Hematopoietic multipotent progenitor cell treated with erythropoietin and hydrocortisone succinate and interleukin-3 and kit ligand, for 6 days (in vitro differentiated cells): ENCODE data around the gene HMCES.

Experiments used
- DNase-seq: peaks from one replicate; pipeline ENCODE4 v3.0.0-alpha.2; 2015

HMCES gene

DNA sequence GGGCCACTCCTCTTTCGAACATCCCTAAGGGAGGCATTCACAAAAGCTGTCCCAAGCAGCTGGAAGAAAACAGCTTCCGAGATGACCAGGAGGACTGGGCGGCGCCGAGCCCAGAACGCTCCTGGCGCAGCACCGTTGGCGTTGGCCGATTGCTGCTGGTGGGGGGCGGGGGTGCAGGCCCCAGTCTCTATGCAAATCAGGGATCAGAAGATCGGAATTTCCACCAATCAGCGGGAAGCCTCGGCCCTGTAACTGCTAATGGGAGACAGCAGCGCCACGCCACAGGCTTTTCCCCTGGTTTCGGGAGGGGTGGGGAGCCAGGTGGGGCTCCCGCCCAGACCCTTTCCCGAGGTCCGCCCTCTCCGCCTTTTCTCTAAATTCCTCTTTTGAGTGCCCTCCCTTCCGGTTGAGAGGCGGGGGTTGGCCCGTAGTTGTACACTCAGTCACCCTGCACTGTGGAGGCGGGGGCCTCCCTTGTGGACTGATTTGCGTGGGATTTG is 27.0 kb downstream of the HMCES start:
- peak; percentile 94 for DNase-seq

DNA sequence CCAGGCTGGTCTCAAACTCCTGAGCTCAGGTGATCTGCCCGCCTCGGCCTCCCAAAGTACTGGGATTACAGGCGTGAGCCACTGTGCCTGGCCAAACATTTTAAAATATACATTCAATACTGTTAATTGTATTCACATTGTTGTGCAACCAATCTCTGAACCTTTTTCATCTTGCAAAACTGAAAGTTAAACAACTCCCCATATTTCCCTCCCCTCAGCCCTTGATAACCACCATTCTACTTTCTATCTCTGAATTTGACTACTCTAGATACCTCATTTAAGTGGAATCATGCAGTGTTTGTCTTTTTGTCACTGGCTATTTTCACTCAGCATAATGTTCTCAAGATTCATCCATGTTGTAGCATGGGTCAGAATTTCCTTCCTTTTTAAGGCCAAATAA is 30.0 kb downstream of the HMCES start:
- no peak for DNase-seq

DNA sequence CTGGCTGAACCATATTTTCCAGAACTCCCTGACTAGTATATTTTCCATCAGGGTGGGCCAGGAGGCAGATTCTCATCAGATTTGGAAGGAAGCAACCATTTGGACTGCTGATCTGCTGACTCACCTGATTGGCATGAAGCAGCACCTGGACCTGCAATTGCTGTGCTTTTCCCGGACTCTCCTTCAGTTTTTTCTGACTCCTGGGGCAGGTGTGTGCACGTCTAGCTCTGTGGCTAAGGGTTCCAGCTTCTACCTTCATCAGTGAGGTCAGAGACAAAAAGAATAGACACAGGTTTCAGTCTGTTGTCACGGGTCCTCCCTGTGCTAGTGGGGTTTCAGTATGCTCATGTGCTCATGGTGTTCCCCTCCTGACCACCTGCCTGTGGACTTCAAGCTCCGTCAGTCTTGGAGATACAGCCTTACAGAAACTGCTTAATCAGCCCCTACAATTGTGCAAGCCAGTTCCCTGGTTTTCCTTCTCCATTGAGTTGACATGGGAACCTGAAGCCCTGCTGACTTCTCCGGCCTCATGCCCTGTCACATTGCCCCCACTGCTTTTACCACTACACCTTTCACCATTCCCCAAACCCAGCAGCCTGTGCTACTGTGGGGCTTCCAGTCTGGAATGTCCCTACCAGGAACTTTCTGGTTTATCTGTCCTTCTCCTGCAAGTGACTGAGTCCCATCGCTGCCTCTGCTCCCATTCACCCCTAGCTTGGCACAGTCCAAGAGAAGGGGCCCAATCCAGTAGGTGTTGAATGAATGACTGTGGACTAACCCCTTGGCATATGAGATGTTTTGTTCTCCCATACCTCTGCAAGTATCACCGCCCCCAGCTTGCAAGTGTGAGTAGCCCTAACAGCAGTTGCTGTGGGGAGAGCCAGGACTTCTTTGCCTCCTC is 31.7 kb downstream of the HMCES start:
- DNase-seq, result no peak

DNA sequence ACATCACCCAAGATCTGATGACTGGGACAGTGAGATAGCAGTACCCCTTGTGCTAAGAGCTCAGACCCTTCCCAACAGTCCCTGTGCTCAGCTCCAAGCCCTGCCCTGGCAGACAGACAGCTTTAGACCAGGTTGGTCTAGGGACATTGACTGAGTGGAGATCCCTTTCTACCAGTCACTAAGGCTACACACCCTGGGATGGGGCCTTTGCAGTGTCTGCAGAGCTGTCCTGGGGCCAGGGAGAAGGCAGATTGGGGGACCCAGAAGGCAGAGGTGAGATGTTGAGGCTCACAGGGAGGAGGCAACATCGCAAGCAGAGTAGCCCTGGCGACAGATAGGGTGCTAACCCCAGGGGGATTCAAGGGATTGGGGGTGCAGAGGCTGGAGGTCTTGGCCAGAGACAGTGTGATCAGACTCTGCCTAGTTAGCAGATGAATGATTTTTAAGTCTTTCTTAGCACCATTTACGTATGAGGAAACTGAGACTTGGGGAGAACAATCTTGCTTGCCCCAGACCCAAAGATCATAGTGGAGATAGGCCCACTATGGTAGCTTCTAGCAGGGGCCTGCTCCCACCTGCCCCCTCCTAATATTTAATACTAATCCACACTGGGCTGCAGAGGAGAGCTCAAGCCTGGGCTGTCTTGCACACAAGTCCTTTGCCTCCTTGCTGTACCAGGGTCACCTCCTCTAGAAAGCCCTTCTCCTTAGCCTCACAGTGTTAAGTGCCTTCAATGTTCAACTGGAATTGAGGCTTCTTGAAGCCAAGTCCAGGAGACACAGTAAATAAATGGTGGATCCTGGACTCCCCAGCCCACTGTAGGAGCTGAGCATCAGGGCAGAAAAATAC is 32.6 kb downstream of the HMCES start:
- no peak for DNase-seq

DNA sequence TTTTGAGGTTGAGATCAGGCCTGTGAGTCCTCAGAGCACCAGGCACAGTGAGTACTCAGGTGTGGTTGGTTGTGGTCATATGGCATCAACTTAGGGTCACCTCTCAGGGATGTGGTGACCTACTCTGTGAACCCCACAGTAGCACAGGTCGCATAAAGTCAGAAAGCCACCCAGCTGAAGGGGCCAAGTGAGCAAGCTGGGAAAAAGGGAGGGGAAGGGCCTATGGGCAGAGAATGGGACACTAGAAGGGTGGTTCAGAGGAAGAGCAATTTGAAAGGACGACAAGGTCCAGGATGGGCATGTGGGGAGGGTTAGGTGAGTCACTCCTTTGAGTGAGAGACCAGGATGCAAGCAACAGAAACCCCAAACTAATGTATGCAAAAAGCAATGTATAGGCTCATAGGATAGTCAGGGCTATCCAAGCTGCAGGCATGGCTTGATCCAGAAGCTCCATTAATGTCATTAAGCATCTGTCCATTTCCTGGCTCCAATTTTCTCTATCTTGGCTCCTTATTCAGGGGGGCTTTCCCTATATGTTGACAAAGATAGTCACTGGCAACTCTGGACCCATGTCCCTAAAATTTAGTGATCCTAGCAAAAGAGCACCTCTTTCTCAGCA is 33.5 kb downstream of the HMCES start:
- DNase-seq, result no peak

DNA sequence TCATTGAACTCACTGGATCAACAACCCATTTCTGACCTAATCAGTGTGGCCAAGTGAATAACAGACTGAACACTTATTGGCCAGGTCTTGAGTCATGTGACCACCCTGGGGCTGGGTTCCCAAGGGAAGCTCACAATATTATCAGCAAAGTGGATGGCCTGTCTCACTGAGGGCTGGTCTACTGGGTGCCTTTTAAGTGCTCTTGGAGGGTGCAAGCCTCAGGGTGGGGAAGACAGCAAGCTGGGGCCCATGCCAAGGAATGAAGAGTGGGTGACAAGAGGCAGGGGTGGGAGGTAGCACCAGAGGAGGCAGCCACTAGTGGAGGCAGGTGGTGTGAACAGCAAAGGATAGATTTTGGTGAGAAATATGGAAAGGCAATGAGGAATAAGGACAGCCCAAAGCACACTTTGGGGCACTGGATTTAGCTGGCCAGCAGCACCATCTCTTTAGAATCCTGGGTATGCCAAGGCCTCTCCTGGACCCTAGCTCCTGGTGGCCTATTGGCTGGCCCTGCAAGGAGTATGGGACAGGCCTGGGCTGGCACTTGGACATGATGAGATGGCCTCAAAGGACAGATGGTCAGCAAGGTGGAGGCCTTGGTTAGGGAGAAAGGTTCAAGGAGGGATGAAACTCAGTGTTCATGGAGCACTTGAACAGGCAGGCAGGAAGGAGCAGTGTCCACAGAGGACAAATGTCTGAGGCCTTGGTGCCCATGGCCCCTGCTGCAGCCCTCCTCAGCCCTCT is 34.2 kb downstream of the HMCES start:
- DNase-seq, result peak; percentile 39

DNA sequence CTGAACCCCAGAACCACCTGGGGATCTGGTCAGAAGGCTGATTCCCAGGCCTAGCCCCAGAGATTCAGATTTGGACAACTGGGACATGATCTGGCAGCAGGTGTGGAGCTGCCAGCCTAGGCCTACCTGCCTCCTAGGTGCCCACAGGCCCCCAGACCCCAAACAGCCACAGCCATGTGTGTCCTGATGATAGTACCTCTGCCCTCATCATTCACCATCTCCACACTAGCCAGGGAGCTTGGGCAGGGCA is 34.7 kb downstream of the HMCES start:
- no peak for DNase-seq

DNA sequence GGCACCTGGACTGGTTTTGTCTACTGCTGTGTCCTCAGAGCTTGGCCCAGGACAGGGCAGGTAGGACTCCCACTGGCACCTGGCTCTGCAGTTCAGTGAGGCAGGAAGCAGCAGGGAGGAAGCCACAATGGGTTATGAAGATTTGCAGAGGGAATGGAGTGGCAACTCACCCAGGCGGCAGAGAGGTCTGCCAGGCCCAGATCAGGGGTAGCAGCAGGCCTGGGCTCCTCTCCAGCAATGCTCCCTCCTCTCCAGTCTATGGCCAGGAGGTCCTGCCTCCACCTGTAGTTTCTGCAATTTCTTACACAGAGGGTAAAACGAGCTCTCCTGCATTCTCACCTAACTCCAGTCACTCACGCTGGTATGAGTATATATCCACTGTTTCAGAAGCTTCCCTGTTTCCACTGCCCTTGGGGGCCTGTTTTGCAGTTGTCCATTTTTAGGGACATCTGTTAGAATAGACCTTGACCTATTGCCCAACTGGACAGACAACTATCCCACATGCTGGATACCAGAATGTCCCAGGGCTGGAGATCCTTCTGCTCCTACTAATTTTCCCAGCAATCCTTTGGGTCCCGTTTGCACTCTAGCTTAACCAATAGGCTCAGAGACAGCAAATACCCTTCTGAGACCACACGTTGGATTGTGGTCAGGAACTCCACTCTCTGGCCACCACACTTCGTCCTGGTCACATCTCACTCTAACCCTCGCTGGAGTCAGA is 35.2 kb downstream of the HMCES start:
- peak; percentile 33 for DNase-seq

DNA sequence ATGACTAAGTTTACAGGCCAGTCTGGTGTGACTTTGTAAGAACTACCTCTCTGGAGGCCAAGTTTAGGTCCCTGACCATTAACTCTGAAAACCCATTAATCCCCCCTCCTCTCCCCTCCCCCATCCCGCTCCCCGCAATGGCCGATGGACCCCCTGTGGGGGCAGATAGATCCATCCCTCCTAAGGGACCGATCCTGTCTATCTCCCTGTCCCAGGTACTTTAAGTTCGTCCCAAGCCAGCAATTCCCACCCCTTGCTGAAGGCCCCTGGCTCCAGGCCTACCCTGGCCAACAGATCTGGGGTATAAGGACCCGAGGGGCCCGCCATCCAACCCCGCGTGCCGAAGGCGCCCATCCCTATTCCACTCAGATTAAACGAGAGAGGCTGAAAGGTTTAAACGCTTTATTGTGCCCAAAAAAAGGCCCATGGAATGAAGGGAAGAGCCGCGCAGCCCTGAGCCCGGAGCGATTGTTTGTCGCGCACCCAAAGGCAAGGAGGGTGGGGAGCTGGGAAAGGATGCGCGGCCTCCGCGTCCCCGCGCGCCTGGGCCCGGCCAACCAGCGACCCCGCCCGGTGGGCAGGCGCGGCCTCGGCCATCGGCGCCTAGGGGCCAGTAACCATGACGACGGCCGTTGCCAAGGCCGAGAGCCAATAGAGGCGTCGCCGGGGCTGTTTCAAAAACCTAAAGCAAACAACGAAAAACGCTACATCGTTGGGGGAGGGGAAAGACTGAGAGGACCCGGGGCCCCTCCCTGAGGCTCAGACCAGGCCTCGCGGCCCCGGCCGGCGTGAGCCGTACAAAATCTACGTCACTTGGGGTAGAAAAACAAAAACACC is 35.9 kb downstream of the HMCES start:
- peak; percentile 95 for DNase-seq

DNA sequence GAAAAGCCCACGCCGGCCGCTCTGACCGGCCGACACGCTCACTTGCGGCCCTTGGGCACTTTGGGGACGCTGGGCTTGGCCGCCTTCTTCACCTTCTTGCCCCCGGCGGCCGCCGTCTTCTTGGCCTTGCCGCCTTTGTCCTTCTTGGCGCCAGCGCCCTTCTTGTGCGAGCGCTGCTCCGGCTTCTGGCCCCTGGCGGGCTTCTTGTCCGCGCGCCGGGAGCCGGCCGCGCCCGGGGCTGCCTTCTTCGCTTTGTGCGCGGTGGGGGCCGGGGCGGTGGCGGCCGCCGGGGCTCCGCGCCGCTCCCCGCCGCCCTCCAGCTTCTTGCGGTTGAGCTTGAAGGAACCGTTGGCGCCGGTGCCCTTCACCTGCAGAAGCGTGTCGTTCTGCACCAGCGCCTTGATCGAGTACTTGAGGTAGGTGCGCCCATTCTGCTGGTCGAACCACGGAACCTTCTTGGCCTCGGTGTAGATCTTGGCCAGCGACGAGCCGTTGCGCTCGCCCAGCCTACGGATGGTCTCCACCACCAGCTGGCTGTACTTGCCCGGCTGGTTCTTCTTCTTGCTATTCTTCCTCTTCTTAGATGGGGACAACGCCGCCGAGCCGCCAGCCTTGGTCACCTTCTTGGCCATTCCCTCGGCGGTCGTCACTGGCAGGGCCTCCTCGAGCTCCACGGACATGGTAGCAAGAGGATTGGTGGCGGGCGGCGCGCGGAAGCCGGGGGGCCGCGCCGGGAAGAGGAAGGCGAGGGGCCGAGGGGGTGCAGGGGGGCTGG is 36.7 kb downstream of the HMCES start:
- DNase-seq, result peak; percentile 61

DNA sequence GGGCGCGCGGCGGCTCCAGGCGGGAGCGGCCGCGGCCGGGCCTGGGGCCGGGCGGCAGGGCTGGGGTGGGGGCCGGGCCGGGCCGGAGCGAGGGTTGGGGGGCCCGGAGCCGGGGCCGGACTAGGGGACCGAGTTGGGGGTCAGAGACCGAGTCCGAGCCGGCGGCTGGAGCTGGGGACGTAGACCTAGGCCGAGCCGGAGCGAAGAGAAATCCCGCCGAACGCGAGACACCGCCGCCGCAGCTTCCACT is 37.3 kb downstream of the HMCES start:
- DNase-seq, result no peak

DNA sequence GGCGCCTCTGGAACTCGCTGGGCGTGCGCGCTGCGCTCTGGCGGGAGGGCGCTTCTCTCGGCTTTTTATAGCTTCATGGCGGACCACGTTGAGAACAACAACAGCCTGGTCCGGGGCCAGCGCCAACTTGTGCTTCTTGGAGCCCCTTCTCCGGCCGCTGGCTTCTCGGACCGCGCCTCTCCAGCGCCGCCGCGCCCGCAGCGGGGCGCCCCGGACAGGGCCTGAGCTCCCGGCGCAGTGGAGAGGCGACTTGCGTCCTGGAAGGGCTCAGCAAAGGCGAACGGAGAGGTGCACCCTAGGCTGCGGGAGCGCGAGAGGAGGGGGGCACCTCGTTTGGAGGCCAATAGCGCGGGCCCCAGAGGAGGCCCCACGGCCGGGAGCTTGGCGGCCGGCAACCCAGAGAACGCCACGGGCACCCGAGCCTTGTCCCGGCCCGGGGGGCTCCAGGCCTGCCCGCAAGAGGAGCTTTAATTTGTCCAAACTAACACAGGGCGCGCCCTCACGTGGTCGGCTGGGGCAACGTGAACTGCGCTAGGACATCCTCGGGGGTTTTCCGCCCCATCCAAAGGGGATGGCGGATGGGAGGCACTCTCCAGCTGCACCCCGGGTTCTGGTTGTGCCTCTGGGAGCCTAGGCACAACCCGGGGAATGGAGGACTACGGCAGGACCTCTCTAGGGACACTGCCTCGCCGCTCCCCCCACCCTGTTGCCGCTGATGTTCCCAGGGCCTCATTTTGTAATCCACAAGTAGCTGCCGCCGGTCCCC is 37.8 kb downstream of the HMCES start:
- DNase-seq, result peak; percentile 89

DNA sequence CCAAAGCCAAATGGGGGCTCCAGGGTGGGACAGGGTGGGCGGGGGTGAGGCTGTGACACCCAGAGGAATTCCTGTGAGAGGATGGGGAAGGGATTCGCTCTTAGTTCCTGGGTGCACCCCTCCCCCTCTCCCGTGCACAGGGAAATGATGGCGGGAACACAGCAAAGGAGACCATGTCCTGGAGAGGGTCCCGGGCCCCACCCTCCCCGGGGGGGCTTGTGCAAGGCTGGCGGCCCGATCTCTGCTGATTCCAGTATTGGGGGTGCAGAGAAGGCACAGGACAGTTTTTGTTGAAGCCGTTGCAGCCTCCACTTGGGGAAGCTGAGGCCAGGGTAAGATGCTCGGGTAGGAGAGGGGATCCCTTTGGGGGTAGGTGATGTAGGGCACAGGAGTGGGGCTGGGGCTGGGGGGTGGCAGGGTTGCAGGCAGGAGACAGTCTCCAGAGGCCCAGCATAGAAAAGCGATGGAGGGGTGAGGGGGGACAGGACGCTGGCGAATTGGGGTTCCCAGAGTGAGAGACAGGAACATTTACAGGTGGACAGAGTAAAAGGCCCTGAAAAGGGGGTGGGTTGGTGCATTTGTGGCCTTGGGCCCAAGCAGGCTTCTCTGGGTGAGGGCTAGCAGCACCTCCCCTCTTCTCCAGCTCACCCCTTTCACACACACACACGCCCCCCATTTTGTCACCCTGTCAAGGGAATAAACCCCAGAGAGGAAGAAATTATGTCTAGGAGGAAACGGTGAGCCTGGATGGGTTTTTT is 38.5 kb downstream of the HMCES start:
- no peak for DNase-seq

DNA sequence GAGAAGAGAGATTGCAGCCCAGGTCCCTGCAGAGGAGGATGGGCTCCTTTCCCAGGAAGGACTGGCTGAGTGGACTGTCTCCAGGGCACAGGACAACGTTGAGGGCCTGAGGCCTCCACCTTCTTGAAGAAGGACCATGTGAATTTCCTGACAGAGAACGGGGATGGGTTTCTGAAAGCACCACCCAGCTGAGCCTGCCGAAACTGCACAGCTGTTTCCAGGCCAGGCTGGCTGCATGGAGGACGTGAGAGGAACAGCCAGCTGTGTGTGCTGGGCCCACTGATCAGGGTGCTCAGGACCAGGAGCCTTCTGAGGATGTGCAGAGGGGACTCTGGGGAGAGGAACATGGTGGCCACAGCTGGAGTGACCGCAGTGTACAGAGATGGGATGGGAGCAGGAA is 39.2 kb downstream of the HMCES start:
- no peak for DNase-seq

DNA sequence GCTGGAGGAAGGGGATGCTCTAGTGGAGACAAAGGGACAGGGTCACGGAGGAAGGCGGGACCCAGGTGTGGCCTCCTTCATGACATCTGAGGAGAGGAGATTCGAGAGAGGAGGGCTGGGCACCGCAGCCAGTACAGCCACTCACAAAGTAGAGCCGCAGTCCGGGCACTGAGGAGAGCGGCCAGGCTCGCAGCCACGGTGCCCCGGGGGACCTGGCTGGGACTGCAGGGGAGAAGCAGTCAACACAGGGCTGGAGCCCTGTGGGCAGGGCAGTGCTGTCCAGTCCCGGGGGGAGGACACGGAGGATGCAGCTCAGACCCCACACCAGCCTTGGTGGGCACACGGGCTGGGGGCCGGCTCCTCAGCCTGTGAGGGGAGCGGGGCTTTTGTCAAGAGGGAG is 40.3 kb downstream of the HMCES start:
- no peak for DNase-seq

DNA sequence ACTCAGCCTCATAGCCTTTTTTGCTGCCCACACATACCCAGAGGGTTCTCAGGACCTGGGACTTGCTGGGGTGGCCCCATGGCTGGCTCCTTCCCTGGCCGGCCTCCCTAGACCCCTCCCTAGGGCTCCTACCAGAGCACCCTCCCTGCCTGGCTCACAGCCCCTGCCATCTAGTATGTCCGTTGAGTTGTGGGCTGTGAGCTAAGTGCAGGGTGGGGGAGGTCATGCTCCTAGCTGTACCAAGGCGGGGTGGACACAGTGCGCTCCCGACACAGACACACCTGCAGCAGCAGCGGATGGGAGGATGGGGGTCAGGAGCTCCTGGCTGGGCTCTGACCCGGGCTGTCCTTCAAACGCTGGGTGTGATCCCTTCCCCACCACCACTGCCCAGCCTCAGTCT is 41.6 kb downstream of the HMCES start:
- no peak for DNase-seq

DNA sequence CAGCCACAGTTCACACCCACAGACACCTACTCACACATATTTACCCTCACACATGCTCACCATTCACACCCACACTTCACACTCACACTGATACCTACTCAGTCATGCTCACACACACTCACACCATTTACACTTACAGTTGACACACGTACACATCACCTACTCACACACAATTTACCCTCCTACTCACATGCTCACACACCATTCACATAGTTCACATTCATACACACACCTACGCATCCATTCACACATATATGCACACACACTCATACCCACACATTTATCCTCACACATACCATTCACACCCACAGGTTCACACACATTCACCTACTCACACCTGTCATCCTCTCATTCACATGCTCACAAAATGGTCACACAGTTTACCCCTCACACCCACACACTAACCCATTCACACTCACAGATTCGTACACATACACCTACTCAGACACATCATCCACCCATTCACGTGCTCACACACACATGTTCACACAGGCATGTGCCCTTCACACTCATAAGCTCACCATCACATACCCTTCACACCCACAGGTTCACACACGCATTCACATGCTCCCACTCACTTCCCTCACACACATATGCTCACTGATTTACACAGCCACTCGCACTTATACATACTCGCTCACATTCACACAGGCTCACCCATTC is 42.3 kb downstream of the HMCES start:
- DNase-seq, result no peak

DNA sequence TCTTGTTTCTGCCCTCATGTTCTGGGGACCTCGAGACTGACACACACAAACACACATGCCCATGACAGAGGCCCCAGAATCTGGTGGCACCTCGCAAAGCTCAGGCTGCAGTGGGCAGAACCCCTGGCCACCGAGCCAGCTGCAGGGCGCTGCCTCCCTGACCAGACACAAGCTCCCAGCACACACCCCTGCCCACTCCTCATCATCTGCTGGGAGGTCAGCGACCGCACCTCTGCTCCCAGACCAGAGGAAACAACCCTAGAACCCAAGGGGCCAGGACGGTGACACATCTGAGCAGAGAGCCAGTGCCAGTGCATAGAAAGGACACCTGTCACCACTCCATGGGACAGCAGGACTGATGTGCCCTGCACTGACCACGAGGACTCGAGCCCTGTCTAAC is 43.2 kb downstream of the HMCES start:
- no peak for DNase-seq
